ENCODE results near the gene PPP1R13L.
"Not testable (repeated sequence)": the region's sequence is repeated elsewhere in the genome, so short reads cannot be mapped to it uniquely, and the experiment has no call there.

DNA sequence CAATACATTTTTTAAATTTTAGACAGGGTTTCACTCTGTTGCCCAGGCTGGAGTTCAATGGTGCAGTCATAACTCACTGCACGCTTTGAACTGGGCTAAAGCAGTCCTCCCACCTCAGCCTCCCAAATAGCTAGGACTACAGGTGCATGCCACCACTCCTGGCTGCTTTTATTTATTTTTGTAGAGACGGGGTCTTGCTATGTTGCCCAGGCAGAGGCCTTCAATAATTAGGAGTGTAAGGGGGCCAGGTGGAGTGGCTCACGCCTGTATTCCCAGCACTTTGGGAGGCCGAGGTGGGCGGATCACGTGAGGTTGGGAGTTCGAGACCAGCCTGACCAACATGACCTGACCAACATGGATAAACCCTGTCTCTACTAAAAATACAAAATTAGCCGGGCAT lies 27.7 kb upstream of the PPP1R13L start:
- TF ChIP-seq, protein P1, sequence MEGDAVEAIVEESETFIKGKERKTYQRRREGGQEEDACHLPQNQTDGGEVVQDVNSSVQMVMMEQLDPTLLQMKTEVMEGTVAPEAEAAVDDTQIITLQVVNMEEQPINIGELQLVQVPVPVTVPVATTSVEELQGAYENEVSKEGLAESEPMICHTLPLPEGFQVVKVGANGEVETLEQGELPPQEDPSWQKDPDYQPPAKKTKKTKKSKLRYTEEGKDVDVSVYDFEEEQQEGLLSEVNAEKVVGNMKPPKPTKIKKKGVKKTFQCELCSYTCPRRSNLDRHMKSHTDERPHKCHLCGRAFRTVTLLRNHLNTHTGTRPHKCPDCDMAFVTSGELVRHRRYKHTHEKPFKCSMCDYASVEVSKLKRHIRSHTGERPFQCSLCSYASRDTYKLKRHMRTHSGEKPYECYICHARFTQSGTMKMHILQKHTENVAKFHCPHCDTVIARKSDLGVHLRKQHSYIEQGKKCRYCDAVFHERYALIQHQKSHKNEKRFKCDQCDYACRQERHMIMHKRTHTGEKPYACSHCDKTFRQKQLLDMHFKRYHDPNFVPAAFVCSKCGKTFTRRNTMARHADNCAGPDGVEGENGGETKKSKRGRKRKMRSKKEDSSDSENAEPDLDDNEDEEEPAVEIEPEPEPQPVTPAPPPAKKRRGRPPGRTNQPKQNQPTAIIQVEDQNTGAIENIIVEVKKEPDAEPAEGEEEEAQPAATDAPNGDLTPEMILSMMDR (IDR thresholded peaks at IDR 0.05; ENCODE audit: low read depth, low read length, poor library complexity, severe bottlenecking): not testable (repeated sequence)
- not testable (repeated sequence) for TF ChIP-seq EZH2phosphoT487 (IDR thresholded peaks at IDR 0.05; ENCODE audit: borderline replicate concordance, low read length)
